Pancreas (tissue), 10 donors: ENCODE results near the gene ETS1. TPM values are rescaled to one million over a fixed set of nuclear protein-coding genes. Genes with fewer than 3 reads are reported as not detected.

Experiments used
- ATAC-seq, 4 donors: fragments of 200-7000 bp; cut with Tn5 transposase; one replicate each; pipeline versions ENCODE4 v1.8.0 to v1.9.1; 2020; ENCODE audit warnings: mild to moderate bottlenecking in 4 of 4, moderate library complexity in 4 of 4
- DNase-seq, 6 donors: peaks; one replicate each; pipeline ENCODE4 v3.0.0-alpha.2; 2020
- FAIRE-seq: peaks from 2 replicates; lab custom pipeline; 2012; peaks lifted over from hg19 to GRCh38; lab: Jason Lieb, UNC
- H3K27ac ChIP-seq, 4 donors: fragments of 200-600 bp; sonication (generic); 1 replicate in 3 of 4; 2 replicates in 1 of 4; pipeline versions ENCODE4 v1.5.0 to v1.8.0; 2020
- H3K27me3 ChIP-seq, 4 donors: fragments of 200-600 bp; one replicate each; pipeline ENCODE4 v1.8.0; 2021
- H3K36me3 ChIP-seq, 3 donors: fragments of 200-600 bp; sonication (generic) in 1 of 3; one replicate each; pipeline versions ENCODE4 v1.5.0 to v1.8.0; 2020 to 2021
- H3K4me1 ChIP-seq, 3 donors: fragments of 200-600 bp; one replicate each; pipeline ENCODE4 v1.8.0; 2021
- H3K4me3 ChIP-seq, 4 donors: fragments of 200-600 bp; sonication (generic) in 2 of 4; one replicate each; pipeline versions ENCODE4 v1.5.0 to v1.8.0; 2020 to 2021
- H3K9me3 ChIP-seq, 4 donors: fragments of 200-600 bp; one replicate each; pipeline ENCODE4 v1.8.0; 2021
- CTCF ChIP-seq, 4 donors: fragments of 200-600 bp; sonication (generic) in 3 of 4; IDR thresholded peaks; one replicate each; pipeline versions ENCODE4 v1.5.0 to v1.8.0; 2021; ENCODE audit warnings: antibody characterized with exemption in 4 of 4
- WGBS, 2 donors: extraction: QIAGEN DNeasy Blood & Tissue Kit; methylation state at CpG; one replicate each; pipeline ENCODE4 v1.1.7; 2013; 5-methylcytosine and 5-hydroxymethylcytosine counted together
- intact Hi-C, 3 donors: fragments of 100-400 bp; cut with DNase I; formaldehyde crosslinking; loops; one replicate each; pipeline versions ENCODE4 v1.11.1 to v1.14.2; 2022
- polyA plus RNA-seq, 2 donors: library from polyadenylated mRNA; stranded (reverse); fragments of 200-250 nt; gene quantifications; one replicate each; pipeline ENCODE4 v1.2.3, GENCODE V29; 2013
- total RNA-seq, 6 donors: library from RNA; stranded (reverse); fragmentation: NEBNext Ultra II Directional in 4 of 6; extraction: Animal tissue kit (Norgen Biotek cat#: 25700) in 4 of 6; gene quantifications; one replicate each; pipeline versions ENCODE4 v1.2.1 to v1.2.4, GENCODE V29; 2021 to 2023
- donor health status: healthy with polysubstance abuse.
- donor health status: DM: no; HTN: no; CAD: no; lungs with moderate emphysema.
- donor health status: DM: no; HTN: no; CAD: no.
- donor health status: control.
- donor health status: control.
- donor health status: Bipolar disorder and iron deficiency.
- donor health status: DM: yes; HTN: yes; CAD: no.
- donor health status: DM: no; HTN: no; CAD: no.
- donor health status: DM: no; HTN: no; CAD: no.
- donor health status: DM: yes; HTN: yes; CAD: no.

Gene ETS1
- total and polyA plus RNA-seq, 8 donors: 5.4 to 26.6 (median 13.0) TPM

- no peak for TF ChIP-seq CTCF (IDR thresholded peaks at IDR 0.05)
- FAIRE-seq: no peak
- Histone ChIP-seq H3K27ac (peak overlapping the region in 2 of 4 donors; percentile 8 to 33), H3K9me3 (no peaks in the 10 kb centered on the region), H3K27me3 (no peaks in the 10 kb centered on the region), H3K36me3 (no peaks in the 10 kb centered on the region), H3K4me1 (peaks cover 16 to 35% (median 18%) of the 10 kb centered on the region in 3 donors), H3K4me3 (no peak overlapping the region)
- 32 to 42% methylated on average over 7 of the region's 7 CpGs for WGBS, 2 donors
- ATAC-seq: peak; percentile 74 to 90 (median 86)
- intact Hi-C loops: no loop called here
- DNase-seq: peak in 3 of 6 donors; percentile 30 to 61 (median 49)
Measured at GRCh38 chr11:128497061-128497775, 90.1 kb downstream of the ETS1 start.

GRCh38 chr11:128496692-128497060, 90.7 kb downstream of the ETS1 start:
- intact Hi-C loops: no loop called here
- peak; percentile 23 to 54 (median 46) for ATAC-seq
- TF ChIP-seq CTCF (IDR thresholded peaks at IDR 0.05): no peak
- FAIRE-seq: no peak
- Histone ChIP-seq H3K4me3 (no peak overlapping the region), H3K27ac (peak overlapping the region in 2 of 4 donors; percentile 8 to 33), H3K27me3 (no peaks in the 10 kb centered on the region), H3K4me1 (peaks cover 16 to 30% (median 18%) of the 10 kb centered on the region in 3 donors), H3K9me3 (no peaks in the 10 kb centered on the region), H3K36me3 (no peaks in the 10 kb centered on the region)
- DNase-seq: no peak
- 22 to 29% methylated on average over 4 of the region's 4 CpGs for WGBS, 2 donors

GRCh38 chr11:128496249-128496648, 91.1 kb downstream of the ETS1 start:
- H3K4me1 ChIP-seq: peaks cover 16 to 30% (median 18%) of the 10 kb centered on the region in 3 donors
- no peak overlapping the region for H3K4me3 ChIP-seq
- no peaks in the 10 kb centered on the region for H3K9me3 ChIP-seq
- no peak for TF ChIP-seq CTCF (IDR thresholded peaks at IDR 0.05)
- intact Hi-C loops: no loop called here
- peak overlapping the region in 2 of 4 donors; percentile 8 to 33 for H3K27ac ChIP-seq
- H3K27me3 ChIP-seq: no peaks in the 10 kb centered on the region
- WGBS, 2 donors: 9 to 14% methylated on average over 3 of the region's 3 CpGs
- DNase-seq: no peak
- no peak for FAIRE-seq
- ATAC-seq: peak; percentile 12 to 38 (median 26)
- no peaks in the 10 kb centered on the region for H3K36me3 ChIP-seq

- H3K27ac ChIP-seq: no peak overlapping the region
- ATAC-seq (no peak), FAIRE-seq (no peak), DNase-seq (no peak)
- TF ChIP-seq CTCF (IDR thresholded peaks at IDR 0.05): no peak
- H3K27me3 ChIP-seq: no peaks in the 10 kb centered on the region
- WGBS, 2 donors: 70 to 78% methylated on average over 3 of the region's 3 CpGs
- no peaks in the 10 kb centered on the region for H3K36me3 ChIP-seq
- no peaks in the 10 kb centered on the region for H3K9me3 ChIP-seq
- H3K4me1 ChIP-seq: peaks cover 16 to 26% (median 18%) of the 10 kb centered on the region in 3 donors
- intact Hi-C loops: no loop called here
- H3K4me3 ChIP-seq: no peak overlapping the region
Measured at GRCh38 chr11:128494418-128495332, 92.7 kb downstream of the ETS1 start.
